Measurements from ENCODE around the gene SETD2. TPM values are rescaled to one million over a fixed set of nuclear protein-coding genes. Genes with fewer than 3 reads are reported as not detected.

Gene SETD2
- total and polyA plus RNA-seq, 2 donors from 2014 or later = 10.5 to 49.9 TPM

GRCh38 chr3:47109393-47109792 is 54.5 kb downstream of the SETD2 start:
- Histone ChIP-seq H3K36me3 (ENCODE audit: control insufficient read depth in 2 of 3, insufficient read depth in 3 of 3, low read length in 3 of 3) (peaks cover 0 to 12% (median 3%) of the 10 kb centered on the region in 3 donors), H3K4me1 (ENCODE audit: control insufficient read depth in 2 of 3, insufficient read depth in 2 of 3, low read depth in 1 of 3, low read length in 3 of 3) (no peaks in the 10 kb centered on the region), H3K27ac (ENCODE audit: low read depth in 2 of 2, low read length in 2 of 2) (no peak overlapping the region), H3K9ac (ENCODE audit: low read length in 3 of 3) (no peak overlapping the region), H3K9me3 (ENCODE audit: control insufficient read depth in 2 of 3, insufficient read depth in 1 of 3, low read length in 3 of 3) (no peaks in the 10 kb centered on the region), H3K4me3 (ENCODE audit: low read length in 3 of 3) (no peak overlapping the region), H3K27me3 (ENCODE audit: control insufficient read depth, insufficient read depth, low read length) (no peaks in the 10 kb centered on the region)
- DNase-seq (no peak), FAIRE-seq (no peak)
- no peak for TF ChIP-seq CTCF (IDR thresholded peaks at IDR 0.05; ENCODE audit: borderline replicate concordance, extremely low read depth, insufficient read depth)
- intact Hi-C loops (cut with DNase I) = no loop called here

GRCh38 chr3:47108546-47108945 is 55.4 kb downstream of the SETD2 start:
- peaks cover 0 to 2% (median 0%) of the 10 kb centered on the region in 3 donors for H3K4me1 ChIP-seq (ENCODE audit: control insufficient read depth in 2 of 3, insufficient read depth in 2 of 3, low read depth in 1 of 3, low read length in 3 of 3)
- H3K36me3 ChIP-seq (ENCODE audit: control insufficient read depth in 2 of 3, insufficient read depth in 3 of 3, low read length in 3 of 3) = peaks cover 0 to 11% (median 3%) of the 10 kb centered on the region in 3 donors
- H3K9ac ChIP-seq (ENCODE audit: low read length in 3 of 3) = no peak overlapping the region
- H3K4me3 ChIP-seq (ENCODE audit: low read length in 3 of 3) = no peak overlapping the region
- no peak overlapping the region for H3K27ac ChIP-seq (ENCODE audit: low read depth in 2 of 2, low read length in 2 of 2)
- H3K9me3 ChIP-seq (ENCODE audit: control insufficient read depth in 2 of 3, insufficient read depth in 1 of 3, low read length in 3 of 3) = no peaks in the 10 kb centered on the region
- TF ChIP-seq CTCF (IDR thresholded peaks at IDR 0.05; ENCODE audit: borderline replicate concordance, extremely low read depth, insufficient read depth) = no peak
- no peaks in the 10 kb centered on the region for H3K27me3 ChIP-seq (ENCODE audit: control insufficient read depth, insufficient read depth, low read length)
- intact Hi-C loops (cut with DNase I) = no loop called here
- DNase-seq = peak in 1 of 5 donors; percentile 7
- no peak for FAIRE-seq

- Histone ChIP-seq H3K36me3 (ENCODE audit: control insufficient read depth in 2 of 3, insufficient read depth in 3 of 3, low read length in 3 of 3) (peaks cover 0 to 9% (median 0%) of the 10 kb centered on the region in 3 donors), H3K9ac (ENCODE audit: low read length in 3 of 3) (no peak overlapping the region), H3K4me1 (ENCODE audit: control insufficient read depth in 2 of 3, insufficient read depth in 2 of 3, low read depth in 1 of 3, low read length in 3 of 3) (peaks cover 0 to 10% (median 5%) of the 10 kb centered on the region in 3 donors), H3K4me3 (ENCODE audit: low read length in 3 of 3) (no peak overlapping the region), H3K27me3 (ENCODE audit: control insufficient read depth, insufficient read depth, low read length) (no peaks in the 10 kb centered on the region), H3K9me3 (ENCODE audit: control insufficient read depth in 2 of 3, insufficient read depth in 1 of 3, low read length in 3 of 3) (no peaks in the 10 kb centered on the region), H3K27ac (ENCODE audit: low read depth in 2 of 2, low read length in 2 of 2) (no peak overlapping the region)
- TF ChIP-seq CTCF (IDR thresholded peaks at IDR 0.05; ENCODE audit: borderline replicate concordance, extremely low read depth, insufficient read depth) = no peak
- intact Hi-C loops (cut with DNase I) = no loop called here
- FAIRE-seq (no peak), DNase-seq (no peak)
These were observed 59.7 kb downstream of the SETD2 start for GRCh38 chr3:47104259-47104658.

- no peak for TF ChIP-seq CTCF (IDR thresholded peaks at IDR 0.05; ENCODE audit: borderline replicate concordance, extremely low read depth, insufficient read depth)
- DNase-seq (no peak), FAIRE-seq (no peak)
- Histone ChIP-seq H3K9me3 (ENCODE audit: control insufficient read depth in 2 of 3, insufficient read depth in 1 of 3, low read length in 3 of 3) (no peaks in the 10 kb centered on the region), H3K36me3 (ENCODE audit: control insufficient read depth in 2 of 3, insufficient read depth in 3 of 3, low read length in 3 of 3) (peaks cover 0 to 5% (median 2%) of the 10 kb centered on the region in 3 donors), H3K4me3 (ENCODE audit: low read length in 3 of 3) (no peak overlapping the region), H3K27me3 (ENCODE audit: control insufficient read depth, insufficient read depth, low read length) (no peaks in the 10 kb centered on the region), H3K4me1 (ENCODE audit: control insufficient read depth in 2 of 3, insufficient read depth in 2 of 3, low read depth in 1 of 3, low read length in 3 of 3) (peaks cover 0 to 10% (median 5%) of the 10 kb centered on the region in 3 donors), H3K27ac (ENCODE audit: low read depth in 2 of 2, low read length in 2 of 2) (no peak overlapping the region), H3K9ac (ENCODE audit: low read length in 3 of 3) (no peak overlapping the region)
- intact Hi-C loops (cut with DNase I) = no loop called here
These were observed 60.3 kb downstream of the SETD2 start for GRCh38 chr3:47103619-47104018.

All from kidney (tissue), 14 donors.